WTC11 (cell line): ENCODE results near the gene SPTAN1. TPM values are rescaled to one million over a fixed set of nuclear protein-coding genes. Genes with fewer than 3 reads are reported as not detected.

Source experiments
- ATAC-seq: fragments of 200-7000 bp; cut with Tn5 transposase; 2 replicates; pipeline ENCODE4 v1.10.0; 2021; ENCODE audit warnings: mild to moderate bottlenecking, moderate library complexity
- CTCF ChIA-PET: fragments of 300-600 bp; sonication (Branson Sonifier 250); formaldehyde crosslinking; loops from one replicate; lab custom pipeline; 2021; ENCODE audit warnings: antibody characterized with exemption; lab: Charles Lee
- POLR2A ChIA-PET: fragments of 350-600 bp; sonication (Branson Sonifier 250); formaldehyde crosslinking; loops from one replicate; lab custom pipeline; 2021; ENCODE audit warnings: antibody characterized with exemption; lab: Charles Lee
- DNase-seq: peaks from one replicate; pipeline ENCODE4 v3.0.0; 2021; ENCODE audit warnings: low spot score
- H3K27ac Mint-ChIP-seq: 2 replicates; pipeline ENCODE4 v1.8.0; 2021; ENCODE audit warnings: mixed read lengths
- H3K27me3 Mint-ChIP-seq: 2 replicates; pipeline ENCODE4 v1.8.0; 2021; ENCODE audit warnings: low read depth, mild to moderate bottlenecking, moderate library complexity, mixed read lengths
- H3K36me3 Mint-ChIP-seq: 2 replicates; pipeline ENCODE4 v1.8.0; 2021; ENCODE audit warnings: mixed read lengths
- H3K4me1 Mint-ChIP-seq: 2 replicates; pipeline ENCODE4 v1.8.0; 2022; ENCODE audit warnings: mixed read lengths
- H3K4me3 Mint-ChIP-seq: 2 replicates; pipeline ENCODE4 v1.8.0; 2021; ENCODE audit warnings: mild to moderate bottlenecking, moderate library complexity, mixed read lengths
- H3K9me3 Mint-ChIP-seq: 2 replicates; pipeline ENCODE4 v1.8.0; 2021; ENCODE audit warnings: mixed read lengths
- AFF4 ChIP-seq: sonication (generic); formaldehyde crosslinking; IDR thresholded peaks from 2 replicates; pipeline ENCODE4 v1.8.1; 2023; ENCODE audit warnings: mild to moderate bottlenecking, missing genetic modification reagents, borderline replicate concordance
- ATF1 ChIP-seq: sonication (generic); formaldehyde crosslinking; IDR thresholded peaks from 2 replicates; pipeline ENCODE4 v1.8.1; 2023; ENCODE audit warnings: mild to moderate bottlenecking, moderate library complexity, missing genetic modification reagents
- E2F4 ChIP-seq: sonication (generic); formaldehyde crosslinking; IDR thresholded peaks from 2 replicates; pipeline ENCODE4 v1.8.1; 2022; ENCODE audit warnings: low read depth, mild to moderate bottlenecking, moderate library complexity, missing genetic modification reagents, borderline replicate concordance
- ERG ChIP-seq: fragments of 250-450 bp; sonication (Bioruptor Pico); IDR thresholded peaks from 2 replicates; pipeline ENCODE4 v1.8.0; 2021; ENCODE audit warnings: mild to moderate bottlenecking
- JAZF1 ChIP-seq: fragments of 250-450 bp; sonication (Bioruptor Pico); IDR thresholded peaks from 2 replicates; pipeline ENCODE4 v1.9.0; 2021; ENCODE audit warnings: moderate library complexity, mild to moderate bottlenecking, inconsistent platforms
- JUN ChIP-seq: sonication (generic); formaldehyde crosslinking; IDR thresholded peaks from 2 replicates; pipeline ENCODE4 v1.8.0; 2023; ENCODE audit warnings: mild to moderate bottlenecking, missing genetic modification reagents
- KAT7 ChIP-seq: sonication (generic); formaldehyde crosslinking; IDR thresholded peaks from 2 replicates; pipeline ENCODE4 v1.8.1; 2023; ENCODE audit warnings: missing genetic modification reagents, mild to moderate bottlenecking, borderline replicate concordance
- NFE2L1 ChIP-seq: sonication (generic); formaldehyde crosslinking; IDR thresholded peaks from 2 replicates; pipeline ENCODE4 v1.8.1; 2023; ENCODE audit warnings: missing genetic modification reagents
- NR1H2 ChIP-seq: sonication (generic); formaldehyde crosslinking; IDR thresholded peaks from 2 replicates; pipeline ENCODE4 v1.9.0; 2021; ENCODE audit warnings: mild to moderate bottlenecking, moderate library complexity, missing genetic modification reagents
- OVOL2 ChIP-seq: fragments of 250-450 bp; sonication (Bioruptor Pico); IDR thresholded peaks from 2 replicates; pipeline ENCODE4 v1.9.0; 2021; ENCODE audit warnings: mild to moderate bottlenecking, borderline replicate concordance
- PRDM15 ChIP-seq: sonication (generic); formaldehyde crosslinking; IDR thresholded peaks from 2 replicates; pipeline ENCODE4 v1.8.0; 2022; ENCODE audit warnings: missing genetic modification reagents
- RELA ChIP-seq: sonication (generic); formaldehyde crosslinking; IDR thresholded peaks from 2 replicates; pipeline ENCODE4 v1.8.1; 2022; ENCODE audit warnings: missing genetic modification reagents, mild to moderate bottlenecking, borderline replicate concordance
- SOX15 ChIP-seq: fragments of 250-450 bp; sonication (Bioruptor Pico); IDR thresholded peaks from 2 replicates; pipeline ENCODE4 v1.9.0; 2021; ENCODE audit warnings: mild to moderate bottlenecking
- ZNF219 ChIP-seq: sonication (generic); formaldehyde crosslinking; IDR thresholded peaks from 2 replicates; pipeline ENCODE4 v1.8.0; 2023; ENCODE audit warnings: missing genetic modification reagents, mild to moderate bottlenecking, borderline replicate concordance
- ZNF532 ChIP-seq: fragments of 250-450 bp; sonication (Bioruptor Pico); IDR thresholded peaks from 2 replicates; pipeline ENCODE4 v1.9.0; 2021; ENCODE audit warnings: mild to moderate bottlenecking, borderline replicate concordance
- total RNA-seq: library from RNA; stranded (reverse); gene quantifications from 3 replicates; pipeline ENCODE4 v1.2.3, GENCODE V29; 2021

The SPTAN1 gene
- total RNA-seq, 1 experiment from 2014 or later: 255 TPM

GRCh38 chr9:128611600-128612394 is 59.4 kb downstream of the SPTAN1 start (continued):
- TF ChIP-seq ERG: no peak
- no peak for TF ChIP-seq ZNF219
- TF ChIP-seq E2F4: no peak
- no peak for TF ChIP-seq SOX15 (CRISPR knock-in tag)
- TF ChIP-seq, all 79 proteins: peak for 0

GRCh38 chr9:128614728-128615127 is 62.3 kb downstream of the SPTAN1 start:
- CTCF ChIA-PET: no interaction called here
- no peaks in the 10 kb centered on the region for H3K9me3 Mint-ChIP-seq
- H3K4me1 Mint-ChIP-seq: no peaks in the 10 kb centered on the region
- DNase-seq: no peak
- no peak for ATAC-seq
- H3K4me3 Mint-ChIP-seq: no peak overlapping the region
- POLR2A ChIA-PET: no interaction called here
- H3K36me3 Mint-ChIP-seq: peaks cover 83% of the 10 kb centered on the region
- H3K27ac Mint-ChIP-seq: no peak overlapping the region
- H3K27me3 Mint-ChIP-seq: no peaks in the 10 kb centered on the region
- TF ChIP-seq ZNF532 (CRISPR knock-in tag) (no peak), JAZF1 (CRISPR knock-in tag) (no peak), OVOL2 (CRISPR knock-in tag) (no peak), RELA (CRISPR knock-in tag) (no peak), ATF1 (no peak), PRDM15 (CRISPR knock-in tag) (no peak), AFF4 (CRISPR knock-in tag) (no peak), JUN (CRISPR knock-in tag) (no peak), KAT7 (CRISPR knock-in tag) (no peak), NR1H2 (CRISPR knock-in tag) (no peak), NFE2L1 (no peak)
